DOHH2 (cell line): ENCODE measurements around the gene PHF21A.
A peak's percentile ranks its signal among the peaks of the same experiment; 100 is the strongest.

ENCODE experiments used
- EZH2phosphoT487 ChIP-seq: fragments of 200-600 bp; sonication (generic); IDR thresholded peaks from 2 replicates; pipeline ENCODE4 v1.6.1; 2017; ENCODE audit warnings: borderline replicate concordance, mild to moderate bottlenecking, antibody characterized with exemption, low read length, moderate library complexity, mixed read lengths
- TF ChIP-seq, protein P1 (sequence below): fragments of 200-600 bp; sonication (generic); IDR thresholded peaks from one replicate; pipeline ENCODE4 v1.5.1; 2014; ENCODE audit warnings: antibody characterized with exemption, mild to moderate bottlenecking, low read depth, low read length; ENCODE audit not compliant: poor library complexity, severe bottlenecking

DNA sequence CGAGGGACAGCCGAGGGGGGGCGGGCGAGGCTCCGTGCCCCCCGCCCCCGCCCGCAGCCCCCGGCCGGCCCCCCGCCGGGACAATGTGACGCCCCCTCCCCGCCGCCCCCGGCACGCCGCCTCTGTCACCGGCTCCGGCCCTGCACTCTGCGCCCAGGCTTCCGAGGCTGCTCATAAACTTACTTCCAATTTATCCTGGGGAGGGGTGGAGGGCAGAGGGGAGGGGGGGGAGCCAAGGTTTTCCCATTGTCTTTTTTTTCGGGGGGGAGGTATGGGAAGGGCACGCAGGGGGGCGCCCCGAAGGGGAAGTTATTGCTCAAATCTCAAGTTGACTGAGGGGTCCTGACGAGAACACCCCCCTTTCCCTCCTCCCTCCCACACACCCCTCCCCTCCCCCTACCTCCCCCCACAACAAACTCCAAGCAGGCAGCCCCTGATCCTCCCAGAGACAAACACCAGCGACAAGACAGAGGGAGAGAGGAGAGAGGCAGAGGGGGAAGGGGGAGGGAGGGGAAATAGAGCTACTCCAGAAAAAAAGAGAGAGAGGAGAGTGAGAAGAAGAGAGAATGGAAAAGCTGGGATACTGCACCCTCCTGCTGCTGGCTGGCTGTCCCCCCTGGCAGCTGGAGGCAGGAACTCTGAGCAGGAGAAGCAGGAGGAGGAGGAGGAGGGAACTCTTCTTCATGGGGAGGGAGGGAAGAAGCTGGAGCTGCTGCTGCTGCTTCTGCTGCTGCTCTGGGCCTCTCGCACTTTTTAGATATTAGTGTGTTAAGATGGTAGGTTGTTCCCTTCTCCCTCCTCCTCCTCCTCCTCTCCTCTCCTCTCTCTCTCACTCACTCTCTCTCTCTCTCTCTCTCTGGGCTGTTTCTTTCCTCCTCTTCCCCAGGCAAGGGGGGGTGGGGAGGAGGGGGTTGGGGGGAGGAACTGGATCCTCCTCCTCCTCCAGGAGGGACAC, 631 bp downstream of the PHF21A start:
- TF ChIP-seq, protein P1, sequence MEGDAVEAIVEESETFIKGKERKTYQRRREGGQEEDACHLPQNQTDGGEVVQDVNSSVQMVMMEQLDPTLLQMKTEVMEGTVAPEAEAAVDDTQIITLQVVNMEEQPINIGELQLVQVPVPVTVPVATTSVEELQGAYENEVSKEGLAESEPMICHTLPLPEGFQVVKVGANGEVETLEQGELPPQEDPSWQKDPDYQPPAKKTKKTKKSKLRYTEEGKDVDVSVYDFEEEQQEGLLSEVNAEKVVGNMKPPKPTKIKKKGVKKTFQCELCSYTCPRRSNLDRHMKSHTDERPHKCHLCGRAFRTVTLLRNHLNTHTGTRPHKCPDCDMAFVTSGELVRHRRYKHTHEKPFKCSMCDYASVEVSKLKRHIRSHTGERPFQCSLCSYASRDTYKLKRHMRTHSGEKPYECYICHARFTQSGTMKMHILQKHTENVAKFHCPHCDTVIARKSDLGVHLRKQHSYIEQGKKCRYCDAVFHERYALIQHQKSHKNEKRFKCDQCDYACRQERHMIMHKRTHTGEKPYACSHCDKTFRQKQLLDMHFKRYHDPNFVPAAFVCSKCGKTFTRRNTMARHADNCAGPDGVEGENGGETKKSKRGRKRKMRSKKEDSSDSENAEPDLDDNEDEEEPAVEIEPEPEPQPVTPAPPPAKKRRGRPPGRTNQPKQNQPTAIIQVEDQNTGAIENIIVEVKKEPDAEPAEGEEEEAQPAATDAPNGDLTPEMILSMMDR = peak; percentile 2
- TF ChIP-seq EZH2phosphoT487 = no peak
